GM18511 (cell line): ENCODE results near the gene CDH13.

Experiments used
- ATAC-seq: cut with Tn5 transposase; IDR thresholded peaks from one replicate; pipeline ENCODE4 v1.9.1; 2021; ENCODE audit warnings: mild to moderate bottlenecking, moderate library complexity; ENCODE audit not compliant: unreplicated experiment

Gene CDH13

DNA sequence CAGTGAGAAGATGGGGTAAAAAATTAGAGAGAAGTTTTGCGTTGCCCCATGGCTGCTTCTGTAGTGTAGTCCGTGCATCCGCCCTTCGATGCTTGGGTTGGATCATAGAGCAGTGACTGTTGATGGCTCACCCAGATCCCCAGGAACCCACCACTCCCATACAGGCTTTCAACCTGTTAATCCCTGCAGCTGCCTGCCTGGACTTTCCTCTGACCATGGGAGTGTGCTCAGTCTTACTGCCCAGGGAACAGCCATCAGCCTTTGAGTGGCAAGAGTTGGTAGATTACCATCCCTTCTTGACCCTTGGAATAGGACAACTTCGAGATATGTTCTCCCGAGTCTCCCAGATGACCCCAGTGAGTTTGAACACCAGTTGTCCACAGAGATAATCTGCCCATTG, 881.5 kb downstream of the CDH13 start:
- ATAC-seq = no peak

DNA sequence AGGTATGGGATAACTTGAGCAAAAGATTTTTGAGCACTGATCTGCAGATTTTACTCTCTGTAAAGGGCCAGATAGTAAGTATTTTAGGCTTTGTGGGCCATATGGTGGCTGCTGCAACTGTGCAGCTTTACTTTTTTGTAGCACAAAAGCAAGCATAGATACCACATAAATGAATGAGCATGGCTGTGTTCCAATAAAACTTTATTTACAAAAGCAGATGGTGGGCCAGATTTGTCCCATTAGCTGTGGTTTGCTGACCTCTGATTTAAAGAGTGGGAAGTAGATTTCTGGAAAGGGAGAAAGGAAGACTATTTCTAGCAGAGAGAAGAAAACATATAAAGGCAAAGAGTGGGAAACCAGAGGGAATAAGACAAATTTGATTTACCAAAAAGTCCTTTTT, 882.5 kb downstream of the CDH13 start:
- ATAC-seq = no peak

- no peak for ATAC-seq
These were observed 884.1 kb downstream of the CDH13 start for GRCh38 chr16:83510906-83511305.

- no peak for ATAC-seq
These were observed 886.4 kb downstream of the CDH13 start for GRCh38 chr16:83513008-83513755.

DNA sequence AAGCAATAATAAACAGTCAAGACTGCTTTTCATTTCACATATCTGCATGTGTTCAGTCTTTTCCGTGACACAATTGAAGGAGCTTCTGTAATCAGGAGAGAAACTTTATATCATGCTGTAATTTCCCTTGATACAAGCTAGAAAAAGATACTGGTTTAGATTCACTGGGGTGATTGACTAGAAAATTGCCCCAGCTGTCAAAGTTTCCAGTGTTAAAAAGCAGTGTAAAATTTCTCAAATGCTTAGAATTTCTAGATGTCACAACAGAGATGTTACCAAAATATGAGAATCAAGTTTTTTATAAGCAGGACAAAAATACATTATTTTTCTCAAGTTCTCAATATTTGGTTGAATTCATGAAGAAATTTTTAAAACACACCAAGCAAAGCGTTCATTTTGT, 888.6 kb downstream of the CDH13 start:
- ATAC-seq = no peak

GRCh38 chr16:83516931-83517330, 890.2 kb downstream of the CDH13 start:
- ATAC-seq = no peak

GRCh38 chr16:83517398-83517797, 890.6 kb downstream of the CDH13 start:
- ATAC-seq = no peak

DNA sequence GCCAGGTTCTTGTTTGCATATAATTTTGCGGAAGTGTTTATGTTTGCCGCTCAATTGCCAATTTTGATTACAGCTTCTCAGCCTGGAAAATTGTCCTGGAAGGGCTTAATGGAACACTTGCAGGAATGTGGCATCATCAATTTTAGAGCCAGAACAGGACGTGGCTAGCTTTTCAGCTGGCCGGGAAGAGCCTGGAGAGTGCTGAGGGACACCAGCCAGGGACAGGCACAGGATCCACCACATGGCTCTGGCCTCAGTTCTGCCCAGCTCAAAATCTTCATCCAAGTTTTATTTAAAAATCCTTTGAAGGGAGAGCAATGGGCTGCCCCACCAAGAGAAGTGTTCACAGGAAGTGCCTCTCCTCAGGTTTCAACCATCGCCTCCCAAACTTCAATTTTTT, 893.8 kb downstream of the CDH13 start:
- ATAC-seq = no peak

DNA sequence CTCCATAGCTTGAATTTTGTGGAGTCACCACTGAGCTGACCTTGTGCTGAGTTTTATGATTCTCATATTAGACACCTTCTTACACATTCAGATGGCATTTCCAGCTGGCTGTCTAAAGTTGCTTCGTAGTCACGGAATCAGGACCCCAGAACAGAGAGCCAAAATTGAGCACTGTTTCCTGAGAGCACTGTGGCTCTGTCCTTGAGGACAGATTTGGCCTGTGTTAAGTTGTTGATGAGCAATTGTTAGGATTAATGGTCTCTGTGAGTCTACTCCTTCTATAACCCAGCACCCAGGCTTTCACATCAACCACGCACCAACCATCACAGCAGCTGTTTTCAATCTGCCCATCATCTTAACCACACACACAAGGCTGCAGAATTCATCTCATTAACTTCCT, 903.5 kb downstream of the CDH13 start:
- ATAC-seq = no peak

- no peak for ATAC-seq
These were observed 905.9 kb downstream of the CDH13 start for GRCh38 chr16:83532634-83533033.

DNA sequence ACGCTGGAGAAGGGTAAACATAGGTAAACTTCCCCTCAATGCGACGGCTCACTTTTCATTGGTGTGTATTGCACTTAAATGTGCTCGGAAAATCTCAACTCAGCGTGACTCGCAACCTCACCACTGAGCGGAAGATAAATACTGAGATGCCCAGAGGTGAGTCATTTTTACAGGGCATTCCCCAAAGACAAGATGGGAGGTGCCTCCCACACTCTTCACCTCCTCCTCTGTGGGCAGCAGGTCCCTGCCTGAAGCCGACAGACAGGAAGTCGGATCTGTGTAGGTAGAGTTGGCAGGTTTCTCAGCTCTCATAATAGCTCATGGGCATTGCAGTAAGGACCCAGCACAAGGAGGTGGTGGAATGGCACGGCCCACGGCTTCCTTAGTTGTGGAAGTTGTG, 906.4 kb downstream of the CDH13 start:
- no peak for ATAC-seq

- ATAC-seq = no peak
These were observed 911.9 kb downstream of the CDH13 start for GRCh38 chr16:83538707-83539106.

DNA sequence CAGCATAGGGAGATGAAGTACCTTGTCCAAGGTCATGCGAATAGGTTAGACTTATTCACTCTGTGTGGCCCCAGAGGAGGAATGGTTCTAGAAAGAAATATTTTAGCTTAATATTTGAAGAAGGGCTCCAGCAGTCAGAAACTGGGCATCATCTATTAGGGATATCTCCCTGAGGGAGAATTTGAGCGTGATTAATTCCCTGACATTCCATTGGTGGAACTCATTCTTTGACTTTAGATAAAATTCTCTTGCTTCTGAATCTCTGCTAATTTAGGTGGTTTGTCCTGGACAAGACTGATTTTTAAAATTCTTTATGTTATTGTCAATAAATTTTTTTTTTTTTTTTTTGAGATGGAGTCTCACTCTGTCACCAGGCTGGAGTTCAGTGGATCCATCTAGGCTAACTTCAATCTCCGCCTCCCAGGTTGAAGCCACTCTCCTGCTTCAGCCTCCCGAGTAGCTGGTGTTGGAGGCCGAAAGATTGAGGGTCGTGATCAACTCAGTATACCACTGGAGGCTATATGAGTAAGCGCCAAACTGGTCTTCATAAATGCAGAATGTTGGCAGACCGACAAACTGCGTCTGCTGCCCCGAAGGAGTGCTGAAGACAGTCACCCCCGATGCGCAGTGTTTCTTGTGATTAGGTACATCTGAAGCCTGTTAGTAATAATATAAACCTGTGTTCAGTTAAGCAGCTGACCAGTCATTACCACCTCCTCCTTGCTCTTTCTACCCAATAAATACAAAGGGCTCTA, 913.1 kb downstream of the CDH13 start:
- no peak for ATAC-seq

DNA sequence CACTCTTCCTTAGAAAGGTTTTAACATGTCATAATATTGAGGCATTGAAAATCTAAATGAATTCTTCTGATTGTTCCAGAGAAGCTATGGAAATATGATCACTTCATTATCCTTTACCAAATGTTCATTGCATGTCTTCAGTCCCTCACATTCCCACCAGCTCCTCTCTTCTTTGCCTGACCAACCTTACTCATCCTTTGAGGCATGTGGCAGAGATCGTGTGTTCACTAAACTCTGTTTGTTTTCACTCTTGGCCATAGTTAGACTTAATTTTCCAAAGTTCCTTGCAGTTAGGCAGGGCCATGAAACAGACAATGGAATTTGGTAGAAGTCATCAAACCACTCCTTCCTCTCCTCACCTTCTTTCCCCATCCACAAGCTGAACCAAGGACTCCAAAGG, 914.5 kb downstream of the CDH13 start:
- ATAC-seq = no peak

DNA sequence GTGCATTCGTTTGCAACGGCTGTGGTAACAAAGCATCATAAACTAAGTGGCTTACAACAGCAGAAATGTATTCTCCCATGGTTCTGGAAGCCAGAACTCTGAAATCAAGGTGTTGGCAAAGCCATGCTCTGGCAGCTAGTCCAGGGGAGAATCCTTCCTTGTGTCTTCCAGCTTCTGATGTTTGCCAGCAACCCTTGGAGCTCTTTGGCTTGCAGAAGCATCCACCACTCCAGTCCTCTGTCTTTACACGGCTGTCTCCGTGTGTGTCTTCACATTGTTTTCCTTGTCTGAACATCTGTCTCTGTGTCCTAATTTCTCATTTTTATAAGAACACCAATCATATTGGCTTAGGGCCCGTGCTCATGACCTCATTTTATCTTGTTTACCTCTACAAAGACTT, 915.7 kb downstream of the CDH13 start:
- no peak for ATAC-seq

- ATAC-seq = no peak
These were observed 922.8 kb downstream of the CDH13 start for GRCh38 chr16:83549316-83550182.

DNA sequence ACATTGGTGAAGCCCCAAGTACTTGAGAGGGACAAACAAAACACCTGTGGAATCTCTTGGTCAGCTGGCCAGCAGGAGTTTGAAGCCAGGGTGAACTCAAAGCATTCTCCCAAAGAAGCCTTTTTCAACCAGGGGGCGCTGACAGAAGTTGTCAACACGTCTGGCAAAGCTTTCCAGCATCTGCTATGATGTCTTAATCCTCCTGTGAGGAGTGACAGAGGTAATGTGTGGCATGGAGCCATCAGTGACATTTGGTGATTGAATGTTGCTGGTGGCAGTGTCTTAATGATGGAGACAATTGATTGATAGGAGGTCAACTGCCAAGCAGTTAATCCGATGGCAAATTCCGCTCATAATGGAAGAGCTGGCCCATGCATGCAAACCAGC, 923.4 kb downstream of the CDH13 start:
- ATAC-seq = no peak

GRCh38 chr16:83552228-83552627, 925.5 kb downstream of the CDH13 start:
- ATAC-seq = no peak

- ATAC-seq = no peak
These were observed 926.2 kb downstream of the CDH13 start for GRCh38 chr16:83552930-83553329.

GRCh38 chr16:83554096-83554495, 927.3 kb downstream of the CDH13 start:
- ATAC-seq = no peak

DNA sequence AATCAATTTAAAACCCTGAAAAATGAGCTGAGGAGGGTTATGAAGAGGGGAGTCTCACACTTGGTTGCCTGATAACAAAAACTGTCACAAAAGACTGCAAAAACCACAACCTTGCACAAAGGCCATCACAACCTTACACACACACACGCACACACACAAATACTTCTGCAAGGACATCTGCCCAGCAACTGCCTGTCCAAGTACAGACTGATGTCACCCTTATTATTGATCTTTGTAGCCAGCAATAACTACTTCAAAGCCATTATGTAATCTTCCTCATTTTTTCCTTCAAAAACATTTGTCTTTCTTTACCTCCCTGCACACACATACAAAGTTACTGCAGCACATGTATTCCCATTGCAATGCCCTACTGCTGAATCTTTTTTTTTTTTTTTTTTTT, 927.8 kb downstream of the CDH13 start:
- ATAC-seq = no peak

DNA sequence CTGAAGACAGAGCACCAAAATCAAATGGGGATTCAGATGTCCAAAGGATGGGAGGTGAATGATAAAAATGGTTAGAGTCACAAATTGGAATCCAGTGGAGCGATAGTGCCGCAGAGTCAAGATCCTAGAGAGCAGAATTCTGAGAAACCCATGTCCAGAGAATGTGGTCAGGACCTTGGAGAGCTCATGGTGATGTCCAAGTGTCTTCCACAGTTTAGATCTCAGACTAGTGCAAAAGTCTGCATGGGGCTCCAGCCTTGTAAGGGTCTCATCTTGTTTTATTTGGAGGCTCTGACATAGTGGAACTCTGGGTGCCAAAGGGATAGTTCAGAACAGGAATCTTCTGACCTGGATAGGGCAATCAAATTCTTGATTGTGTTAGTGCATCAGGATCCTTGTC, 935.1 kb downstream of the CDH13 start:
- no peak for ATAC-seq
